Gastroesophageal sphincter (tissue), 4 donors: ENCODE data around the gene UBE2H. TPM values are rescaled to one million over a fixed set of nuclear protein-coding genes. Genes with fewer than 3 reads are reported as not detected.
"Not testable (repeated sequence)": the region's sequence is repeated elsewhere in the genome, so short reads cannot be mapped to it uniquely, and the experiment has no call there.

Source experiments
- ATAC-seq: fragments of 150-250 bp; one replicate; pipeline ENCODE4 v1.9.1; 2016; ENCODE audit warnings: mild to moderate bottlenecking, moderate library complexity
- H3K27ac ChIP-seq, 4 donors: fragments of 200-600 bp; sonication (generic) in 3 of 4; 1 replicate in 3 of 4; 2 replicates in 1 of 4; pipeline ENCODE4 v1.5.1; 2016 to 2019
- H3K27me3 ChIP-seq: fragments of 200-600 bp; sonication (generic); one replicate; pipeline ENCODE4 v1.5.1; 2019
- H3K36me3 ChIP-seq, 2 donors: fragments of 200-600 bp; sonication (generic); one replicate each; pipeline ENCODE4 v1.5.1; 2019; ENCODE audit warnings: control low read depth in 1 of 2
- H3K4me1 ChIP-seq, 3 donors: fragments of 200-600 bp; sonication (generic); 1 replicate in 2 of 3; 2 replicates in 1 of 3; pipeline ENCODE4 v1.5.1; 2016 to 2019; ENCODE audit warnings: control low read depth in 2 of 3
- H3K4me3 ChIP-seq, 2 donors: fragments of 200-600 bp; sonication (generic); one replicate each; pipeline ENCODE4 v1.5.1; 2019; ENCODE audit warnings: mild to moderate bottlenecking in 1 of 2, moderate library complexity in 1 of 2
- H3K9me3 ChIP-seq, 3 donors: fragments of 200-600 bp; sonication (generic); one replicate each; pipeline ENCODE4 v1.5.1; 2017 to 2019; ENCODE audit warnings: control low read depth in 2 of 3
- EP300 ChIP-seq: sonication (generic); formaldehyde crosslinking; IDR thresholded peaks from one replicate; pipeline ENCODE4 v1.6.1; 2017; ENCODE audit warnings: antibody characterized with exemption, mild to moderate bottlenecking
- POLR2A ChIP-seq, 2 donors: fragments of 450-650 bp; IDR thresholded peaks; one replicate each; pipeline ENCODE4 v1.6.1; 2017; ENCODE audit warnings: antibody characterized with exemption in 2 of 2, mild to moderate bottlenecking in 2 of 2, moderate library complexity in 1 of 2
- POLR2AphosphoS5 ChIP-seq: sonication (generic); formaldehyde crosslinking; IDR thresholded peaks from one replicate; pipeline ENCODE4 v1.6.1; 2017; ENCODE audit warnings: antibody characterized with exemption
- WGBS, 2 donors: methylation state at CpG; one replicate each; pipeline ENCODE4 v1.1.5; 2018; ENCODE audit warnings: low coverage in 1 of 2; 5-methylcytosine and 5-hydroxymethylcytosine counted together
- total RNA-seq, 4 donors: library from RNA; depleted of rRNA; stranded (reverse); fragments of >200 nt; gene quantifications; one replicate each; pipeline ENCODE4 v1.1.0, GENCODE V29; 2016
- TF ChIP-seq, protein P1 (sequence below), 4 experiments: fragments of 200-600 bp in 2 of 4; fragments of 450-650 bp in 2 of 4; sonication (generic) in 1 of 4; IDR thresholded peaks; one replicate each; pipeline ENCODE4 v1.5.1; 2017 to 2019; ENCODE audit warnings: antibody characterized with exemption in 4 of 4, mild to moderate bottlenecking in 2 of 4, moderate library complexity in 2 of 4

The UBE2H gene
- total RNA-seq, 4 donors from 2014 or later = 80.2 to 96.2 (median 85.0) TPM

- H3K4me3 ChIP-seq = no peak overlapping the region
- TF ChIP-seq POLR2A (IDR thresholded peaks at IDR 0.05) (no peak), POLR2AphosphoS5 (no peak), EP300 (no peak)
- TF ChIP-seq, protein P1, sequence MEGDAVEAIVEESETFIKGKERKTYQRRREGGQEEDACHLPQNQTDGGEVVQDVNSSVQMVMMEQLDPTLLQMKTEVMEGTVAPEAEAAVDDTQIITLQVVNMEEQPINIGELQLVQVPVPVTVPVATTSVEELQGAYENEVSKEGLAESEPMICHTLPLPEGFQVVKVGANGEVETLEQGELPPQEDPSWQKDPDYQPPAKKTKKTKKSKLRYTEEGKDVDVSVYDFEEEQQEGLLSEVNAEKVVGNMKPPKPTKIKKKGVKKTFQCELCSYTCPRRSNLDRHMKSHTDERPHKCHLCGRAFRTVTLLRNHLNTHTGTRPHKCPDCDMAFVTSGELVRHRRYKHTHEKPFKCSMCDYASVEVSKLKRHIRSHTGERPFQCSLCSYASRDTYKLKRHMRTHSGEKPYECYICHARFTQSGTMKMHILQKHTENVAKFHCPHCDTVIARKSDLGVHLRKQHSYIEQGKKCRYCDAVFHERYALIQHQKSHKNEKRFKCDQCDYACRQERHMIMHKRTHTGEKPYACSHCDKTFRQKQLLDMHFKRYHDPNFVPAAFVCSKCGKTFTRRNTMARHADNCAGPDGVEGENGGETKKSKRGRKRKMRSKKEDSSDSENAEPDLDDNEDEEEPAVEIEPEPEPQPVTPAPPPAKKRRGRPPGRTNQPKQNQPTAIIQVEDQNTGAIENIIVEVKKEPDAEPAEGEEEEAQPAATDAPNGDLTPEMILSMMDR (IDR thresholded peaks at IDR 0.05) = no peak
- no peaks in the 10 kb centered on the region for H3K4me1 ChIP-seq
- H3K9me3 ChIP-seq = no peaks in the 10 kb centered on the region
- ATAC-seq = no peak
- WGBS, 2 donors = 75 to 100% methylated on average over 1 to 2 of the region's 9 CpGs
- H3K36me3 ChIP-seq = no peaks in the 10 kb centered on the region
- no peak overlapping the region for H3K27ac ChIP-seq
- H3K27me3 ChIP-seq = peaks cover 28% of the 10 kb centered on the region
These were observed 156.5 kb downstream of the UBE2H start for GRCh38 chr7:129796186-129796775.

DNA sequence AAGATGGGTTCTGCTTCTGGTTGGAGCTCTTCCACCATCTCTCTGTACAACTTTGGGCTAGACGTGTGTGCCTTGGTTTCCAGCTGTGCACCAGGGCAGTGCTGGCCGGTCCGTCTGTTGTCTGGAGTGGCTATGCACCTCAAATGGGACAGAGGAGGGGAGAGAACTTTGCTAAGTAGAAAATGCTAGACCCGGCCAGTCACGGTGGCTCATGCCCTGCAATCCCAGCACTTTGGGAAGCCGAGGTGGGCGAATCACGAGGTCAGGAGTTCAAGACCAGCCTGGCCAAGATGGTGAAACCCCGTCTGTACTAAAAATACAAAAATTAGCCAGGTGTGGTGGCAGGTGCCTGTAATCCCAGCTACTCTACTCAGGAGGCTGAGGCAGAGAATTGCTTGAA lies 158.3 kb downstream of the UBE2H start:
- H3K36me3 ChIP-seq = not testable (repeated sequence)
- WGBS, 2 donors = 94% methylated on average over 6 of the region's 9 CpGs; no CpG with 5 or more reads in 1 of the 2 donors

GRCh38 chr7:129793506-129794310 lies 159.1 kb downstream of the UBE2H start:
- Histone ChIP-seq H3K9me3 (no peaks in the 10 kb centered on the region), H3K27ac (no peak overlapping the region), H3K27me3 (peaks cover 32% of the 10 kb centered on the region), H3K36me3 (no peaks in the 10 kb centered on the region), H3K4me1 (no peaks in the 10 kb centered on the region), H3K4me3 (no peak overlapping the region)
- ATAC-seq = no peak
- TF ChIP-seq EP300 = no peak
- TF ChIP-seq, protein P1 (IDR thresholded peaks at IDR 0.05) = no peak
- no peak for TF ChIP-seq POLR2A (IDR thresholded peaks at IDR 0.05)
- TF ChIP-seq POLR2AphosphoS5 = no peak
- WGBS, 2 donors = 69 to 73% methylated on average over 2 to 5 of the region's 9 CpGs

More for the DNA sequence above, 158.3 kb downstream of the UBE2H start:
- H3K27me3 ChIP-seq = peaks cover 32% of the 10 kb centered on the region
- not testable (repeated sequence) for H3K4me1 ChIP-seq, ATAC-seq, H3K9me3 ChIP-seq, H3K4me3 ChIP-seq, H3K27ac ChIP-seq

DNA sequence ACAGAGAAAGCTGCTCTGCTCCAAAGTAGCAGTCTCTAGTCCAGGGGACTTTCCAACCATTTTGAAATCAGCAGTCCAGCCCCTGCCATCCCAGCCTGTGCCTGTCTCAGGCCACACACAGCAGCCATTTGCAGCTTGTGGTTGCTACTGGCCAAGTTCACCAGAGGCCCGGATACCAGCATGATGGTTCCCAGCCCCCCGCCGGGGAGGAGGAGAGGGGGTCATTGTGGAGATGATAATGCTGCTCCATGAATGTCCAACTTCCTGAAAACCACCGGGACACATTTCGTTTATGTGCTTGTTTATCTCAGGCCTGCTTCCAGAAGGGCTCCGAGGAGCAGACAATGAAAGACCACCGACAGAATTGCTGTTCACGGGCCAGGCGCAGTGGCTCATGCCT lies 160.0 kb downstream of the UBE2H start:
- no peaks in the 10 kb centered on the region for H3K9me3 ChIP-seq
- TF ChIP-seq POLR2AphosphoS5 (no peak), EP300 (no peak), POLR2A (IDR thresholded peaks at IDR 0.05) (no peak)
- TF ChIP-seq, protein P1 (IDR thresholded peaks at IDR 0.05) = no peak
- 41 to 60% methylated on average over 3 to 6 of the region's 9 CpGs for WGBS, 2 donors
- H3K4me3 ChIP-seq = no peak overlapping the region
- H3K4me1 ChIP-seq = no peaks in the 10 kb centered on the region
- ATAC-seq = no peak
- H3K27me3 ChIP-seq = peaks cover 41% of the 10 kb centered on the region
- no peak overlapping the region for H3K27ac ChIP-seq
- no peaks in the 10 kb centered on the region for H3K36me3 ChIP-seq

DNA sequence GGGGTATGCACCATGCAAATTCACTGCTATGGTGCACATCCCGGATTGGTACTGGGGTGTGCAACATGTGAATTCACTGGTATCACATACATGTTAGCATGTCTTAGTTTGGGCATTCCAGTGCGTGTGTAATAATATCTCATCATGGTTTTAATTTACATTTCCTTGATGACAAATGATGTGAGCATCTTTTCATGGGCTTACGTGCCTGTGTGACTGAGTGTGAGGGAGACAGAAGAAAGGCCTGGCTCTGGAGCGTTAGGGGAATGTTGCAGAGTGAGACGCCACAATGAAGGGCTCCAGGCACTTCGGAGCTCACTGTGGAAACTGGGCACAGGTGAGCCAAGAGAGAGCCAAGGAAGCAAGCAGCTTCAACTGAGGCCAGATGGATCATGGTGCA lies 162.6 kb downstream of the UBE2H start:
- Histone ChIP-seq H3K4me3 (no peak overlapping the region), H3K27me3 (peaks cover 60% of the 10 kb centered on the region), H3K4me1 (peaks cover 0 to 10% (median 8%) of the 10 kb centered on the region in 3 donors), H3K9me3 (no peaks in the 10 kb centered on the region), H3K36me3 (no peaks in the 10 kb centered on the region), H3K27ac (no peak overlapping the region)
- TF ChIP-seq POLR2AphosphoS5 (no peak), EP300 (no peak), POLR2A (IDR thresholded peaks at IDR 0.05) (no peak)
- TF ChIP-seq, protein P1 (IDR thresholded peaks at IDR 0.05) = no peak
- 68 to 69% methylated on average over 5 of the region's 6 CpGs for WGBS, 2 donors
- no peak for ATAC-seq
